ENCODE measurements around the gene DNAH9.

DNAH9 gene

DNA sequence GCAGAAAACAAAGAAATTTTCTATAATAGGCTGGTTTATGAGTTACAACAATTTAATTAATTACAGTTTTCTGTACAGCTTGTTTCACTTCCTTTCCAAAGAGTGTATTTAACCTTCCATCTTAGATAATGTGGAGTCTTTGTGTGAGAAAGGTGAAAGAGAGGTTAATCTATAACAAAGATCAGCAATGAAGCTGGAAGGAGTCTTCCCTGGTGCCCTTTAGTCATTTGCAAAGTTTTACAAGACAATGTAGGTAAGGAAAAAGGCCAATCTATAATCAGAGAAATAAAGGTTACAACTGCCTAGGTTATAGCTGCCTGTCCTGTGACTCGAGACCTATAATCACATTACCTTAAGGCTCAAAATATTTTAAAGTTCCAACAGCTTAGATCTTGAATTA, 257.0 kb downstream of the DNAH9 start:
- FAIRE-seq, result no peak

DNA sequence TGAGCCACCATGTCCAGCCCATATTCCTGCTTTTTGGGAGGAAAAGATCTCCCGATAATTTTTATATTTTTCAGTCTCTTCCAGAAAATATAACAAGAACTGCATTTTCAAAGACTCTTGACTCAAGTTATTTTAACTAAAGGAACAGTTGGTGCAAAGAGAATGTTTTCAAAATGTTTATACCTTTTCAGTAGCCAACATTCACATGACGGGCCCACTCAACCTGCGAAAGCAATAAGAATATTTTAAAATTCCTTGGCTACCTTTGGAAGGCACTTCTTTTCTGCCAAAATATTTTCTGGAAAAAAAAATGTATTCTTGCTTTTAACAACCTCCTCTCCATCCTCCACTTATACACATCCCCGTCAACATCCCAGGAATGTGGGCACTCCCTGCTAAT, 258.7 kb downstream of the DNAH9 start:
- FAIRE-seq, result no peak

DNA sequence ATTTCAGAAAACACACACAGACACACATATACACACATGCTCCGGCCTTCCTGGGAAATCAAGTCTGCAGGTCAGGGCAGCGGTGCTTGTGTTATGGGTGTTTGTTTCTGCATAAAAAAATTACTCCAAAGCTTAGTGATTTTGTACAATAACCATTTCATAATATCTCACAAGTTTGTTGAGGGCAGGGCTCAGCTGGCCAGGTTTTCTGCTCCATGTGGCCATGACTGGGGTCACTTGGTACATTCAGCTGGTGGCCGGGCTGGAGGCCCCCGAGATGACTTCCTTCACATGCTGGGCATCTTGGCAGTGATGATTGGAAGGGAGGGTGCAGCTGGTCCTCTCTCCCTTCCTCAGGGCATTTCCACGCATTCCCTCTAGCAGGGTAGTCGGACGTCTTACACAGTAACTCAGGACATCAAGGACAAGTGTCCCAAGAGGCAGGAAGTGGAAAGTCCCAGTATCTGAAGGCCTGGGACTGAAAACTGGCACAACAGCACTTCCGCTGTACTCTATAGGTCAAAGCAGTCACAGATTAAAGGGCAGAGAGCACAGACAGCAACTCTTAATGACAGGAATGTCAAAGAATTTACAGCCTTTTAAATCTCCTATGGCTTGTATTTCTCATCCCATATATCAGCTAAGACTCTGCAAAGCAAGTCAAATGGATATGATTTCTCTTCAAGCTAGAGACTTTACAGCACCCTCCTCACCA, 271.6 kb downstream of the DNAH9 start:
- no peak for FAIRE-seq

DNA sequence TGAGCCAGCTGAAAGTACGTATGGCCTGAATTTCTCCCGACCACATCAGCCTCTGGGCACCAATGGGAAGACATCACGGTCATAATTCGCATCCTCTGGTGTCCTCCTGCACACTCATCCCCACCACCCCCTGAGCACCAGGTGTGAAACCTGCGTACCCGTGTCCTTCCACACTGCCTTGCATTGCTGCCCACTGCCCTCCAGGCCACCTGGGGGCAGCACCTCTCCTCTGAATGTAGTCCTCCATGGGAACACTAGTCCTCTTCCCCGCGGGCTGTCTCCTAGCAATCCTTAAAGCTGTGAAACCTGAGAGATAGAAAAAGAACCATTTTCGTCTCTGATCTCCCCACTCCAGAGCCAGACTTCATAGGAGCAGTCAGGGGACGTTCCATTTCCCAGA, 273.5 kb downstream of the DNAH9 start:
- FAIRE-seq, result no peak

DNA sequence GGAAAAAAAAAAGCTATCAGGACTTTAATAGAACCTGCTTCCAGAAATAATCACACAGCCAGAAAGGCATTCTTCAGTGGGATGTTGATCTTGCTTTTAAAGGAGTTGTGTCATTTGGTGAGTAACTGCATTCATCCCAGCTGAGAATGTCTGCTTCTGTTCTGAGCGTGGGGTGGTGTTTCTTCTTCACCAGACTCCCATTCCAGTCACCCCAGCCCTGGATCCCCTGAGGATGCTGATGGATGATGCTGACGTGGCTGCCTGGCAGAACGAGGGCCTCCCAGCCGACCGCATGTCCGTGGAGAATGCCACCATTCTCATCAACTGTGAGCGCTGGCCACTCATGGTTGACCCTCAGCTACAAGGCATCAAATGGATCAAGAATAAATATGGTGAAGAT, 276.5 kb downstream of the DNAH9 start:
- FAIRE-seq, result no peak

DNA sequence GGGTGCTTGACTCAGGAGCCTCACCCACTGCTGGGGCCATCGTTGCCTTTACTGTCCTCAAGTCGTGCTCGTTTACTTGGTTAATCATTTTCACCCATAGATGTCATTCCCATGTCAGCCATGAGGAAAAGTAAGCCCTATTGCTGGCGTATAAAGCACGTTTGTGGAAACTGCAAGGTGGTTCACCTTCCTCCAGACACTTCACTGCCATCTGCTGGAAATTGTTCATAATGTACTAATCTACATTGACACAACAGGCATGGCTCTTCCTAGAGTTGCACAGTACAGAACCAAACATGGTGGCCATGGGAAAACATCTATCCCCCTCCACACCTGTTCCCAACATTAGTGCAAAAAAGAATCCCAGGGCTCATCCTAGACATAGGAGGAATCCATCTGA, 282.4 kb downstream of the DNAH9 start:
- no peak for FAIRE-seq

DNA sequence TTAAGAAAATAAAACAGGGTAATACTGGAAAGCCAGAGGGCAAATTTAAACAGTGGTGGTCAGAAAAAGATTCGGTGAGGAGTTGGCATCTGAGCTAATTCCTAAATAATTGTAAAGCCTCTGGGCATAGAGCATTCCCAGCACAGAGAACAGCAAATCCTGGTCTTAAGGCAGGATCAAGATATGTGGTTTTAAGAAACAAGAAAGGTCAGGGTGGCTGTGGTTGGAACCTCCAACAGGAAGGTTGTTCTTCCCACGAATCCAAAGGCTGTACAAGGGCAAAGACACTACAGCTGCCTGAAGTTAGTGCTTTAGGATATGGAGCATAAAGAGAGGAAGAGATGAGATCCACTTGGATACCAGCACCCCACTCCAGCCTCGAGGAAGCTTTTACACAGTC, 284.4 kb downstream of the DNAH9 start:
- no peak for FAIRE-seq

DNA sequence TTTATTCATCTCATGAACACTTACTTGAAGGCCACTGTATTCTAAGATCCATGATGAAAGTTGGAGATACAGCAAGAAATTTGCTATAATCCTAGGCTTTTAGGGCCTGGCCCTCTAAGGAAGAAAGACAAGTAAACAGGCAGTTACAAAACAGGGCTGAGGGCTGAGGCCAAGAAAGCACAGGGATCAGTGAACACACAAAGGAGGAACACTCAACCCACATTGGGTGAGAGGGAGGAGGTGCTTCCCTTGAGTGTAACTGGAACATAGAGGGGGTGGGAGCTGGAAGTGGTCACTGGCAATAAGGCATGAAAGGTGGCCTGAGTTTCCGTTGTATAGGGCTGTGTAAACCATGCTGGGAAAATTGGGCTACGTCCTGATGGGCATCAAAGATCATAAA, 286.8 kb downstream of the DNAH9 start:
- no peak for FAIRE-seq

DNA sequence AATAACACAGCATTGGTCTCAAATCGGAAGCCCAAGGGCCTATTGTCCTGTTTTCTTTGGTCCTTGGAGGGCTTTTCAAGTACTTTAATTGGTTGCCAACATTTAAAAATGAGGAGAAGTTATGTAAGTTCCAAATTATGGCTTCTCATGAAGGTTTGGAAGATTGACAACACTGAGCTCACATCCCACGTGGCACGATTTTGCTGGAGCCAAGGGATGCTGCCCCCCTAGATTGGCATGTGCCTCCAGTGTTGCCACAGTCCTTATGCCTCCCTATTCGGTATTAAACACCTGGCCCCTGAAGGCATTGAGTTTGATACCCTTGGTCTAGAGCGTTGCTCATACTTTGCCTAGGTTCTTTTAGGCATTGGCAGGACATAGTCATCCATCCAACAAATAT, 291.0 kb downstream of the DNAH9 start:
- FAIRE-seq, result no peak

DNA sequence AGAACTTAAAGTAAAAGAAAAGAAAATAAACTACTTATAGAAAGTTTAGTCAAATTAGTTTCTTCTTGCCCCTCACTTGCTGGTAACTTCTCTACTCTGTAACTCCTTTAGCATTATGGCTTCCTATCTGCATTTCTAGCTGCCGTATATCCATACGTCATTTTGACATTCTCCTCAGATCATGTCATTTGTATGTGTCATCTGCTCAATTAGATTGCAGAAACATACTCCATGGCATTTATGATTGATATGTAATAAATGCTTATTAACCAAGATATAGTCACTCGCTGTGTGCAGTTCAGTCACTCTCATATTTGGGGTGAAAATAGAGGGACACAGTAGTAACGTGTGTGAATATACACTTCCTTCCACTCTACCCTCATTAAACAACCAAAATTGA, 295.6 kb downstream of the DNAH9 start:
- FAIRE-seq, result no peak

DNA sequence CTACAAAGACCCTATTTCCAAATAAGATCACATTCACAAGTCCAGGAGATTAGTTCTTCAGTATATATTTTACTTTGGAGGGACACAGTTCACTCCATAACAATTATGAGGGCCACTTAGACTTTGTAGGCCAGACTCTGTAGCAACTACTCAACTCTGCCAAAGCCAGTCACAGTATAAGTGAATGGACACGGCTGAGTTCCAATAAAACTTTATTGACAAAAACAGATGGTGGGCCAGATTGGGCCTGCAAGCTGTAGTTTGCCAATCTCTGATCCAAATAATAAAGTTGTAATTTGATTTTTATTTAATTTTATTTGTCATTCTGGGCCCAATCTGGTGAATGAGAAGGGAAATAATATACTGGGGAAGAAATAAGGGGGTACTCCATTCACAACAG, 297.9 kb downstream of the DNAH9 start:
- FAIRE-seq, result no peak

DNA sequence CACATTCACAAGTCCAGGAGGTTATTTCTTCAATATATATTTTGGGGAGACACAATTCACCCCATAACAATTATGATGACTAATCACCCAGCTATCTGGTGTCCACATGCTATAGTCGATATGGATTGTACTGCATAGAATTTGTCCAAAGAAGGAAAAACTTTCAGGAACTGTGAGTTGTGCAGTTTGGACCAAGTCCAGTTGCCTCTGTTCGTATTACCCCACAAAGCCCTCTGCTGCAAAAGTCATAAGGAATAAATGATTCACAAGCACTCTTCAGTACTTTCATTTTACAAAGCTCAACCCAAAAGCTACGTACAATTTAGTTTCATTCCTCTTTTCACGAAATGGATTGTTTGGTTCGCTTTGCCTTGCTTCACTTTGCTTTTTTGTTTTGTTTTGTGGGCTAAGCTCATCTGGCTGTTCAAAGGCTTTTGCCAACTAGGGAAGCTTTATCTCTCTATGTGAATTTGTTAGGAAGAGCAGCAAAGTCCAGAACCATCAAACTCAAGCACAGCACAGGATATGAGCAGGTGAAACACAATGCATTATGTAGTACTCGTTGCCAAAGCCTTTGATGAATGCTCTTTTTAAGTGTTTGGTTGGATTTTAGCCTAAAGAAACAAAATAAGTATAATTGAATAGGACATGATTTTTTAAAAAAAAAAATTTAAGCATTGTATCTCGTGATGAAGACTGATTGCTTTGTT, 300.4 kb downstream of the DNAH9 start:
- FAIRE-seq, result no peak

DNA sequence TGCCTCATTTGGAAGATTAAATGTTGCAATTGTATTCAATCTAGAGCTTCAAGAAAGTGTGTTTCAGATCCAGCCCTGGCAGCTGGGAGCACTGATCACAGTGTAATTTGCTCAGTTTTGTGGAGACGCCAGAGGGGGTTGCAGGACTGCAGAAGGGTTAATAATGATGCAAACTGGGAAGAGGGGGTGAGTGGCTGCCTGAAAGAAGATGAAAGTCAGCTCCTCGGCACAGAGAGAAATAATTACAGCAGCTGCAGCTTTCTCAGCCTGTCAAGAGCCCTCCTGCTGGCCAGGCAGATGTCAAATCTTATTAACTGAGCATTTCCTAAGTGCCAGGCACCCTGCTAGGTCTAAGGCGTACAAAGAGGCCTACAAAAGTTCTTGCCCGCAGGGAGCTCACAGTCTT, 301.3 kb downstream of the DNAH9 start:
- FAIRE-seq, result no peak

DNA sequence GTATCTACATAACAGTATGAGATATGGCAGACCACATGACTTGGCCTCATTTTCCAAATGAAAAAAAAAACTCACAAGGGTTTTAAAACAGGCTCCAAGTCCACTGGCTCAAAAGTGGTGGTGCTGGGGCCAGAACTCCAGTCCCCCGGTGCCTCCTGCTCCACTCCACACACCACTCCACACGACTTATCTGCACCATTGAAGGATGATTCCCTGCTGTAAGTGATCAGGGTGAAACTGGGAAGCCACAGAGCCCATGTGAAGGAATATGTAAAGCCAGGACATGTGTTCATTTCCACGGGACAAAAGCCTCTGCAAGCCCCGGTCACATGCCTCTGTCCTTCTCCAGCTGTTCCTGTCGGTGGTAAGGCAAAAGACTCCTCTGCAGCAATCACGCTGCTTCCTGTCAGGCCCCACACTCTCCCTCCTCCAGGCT, 301.8 kb downstream of the DNAH9 start:
- no peak for FAIRE-seq

DNA sequence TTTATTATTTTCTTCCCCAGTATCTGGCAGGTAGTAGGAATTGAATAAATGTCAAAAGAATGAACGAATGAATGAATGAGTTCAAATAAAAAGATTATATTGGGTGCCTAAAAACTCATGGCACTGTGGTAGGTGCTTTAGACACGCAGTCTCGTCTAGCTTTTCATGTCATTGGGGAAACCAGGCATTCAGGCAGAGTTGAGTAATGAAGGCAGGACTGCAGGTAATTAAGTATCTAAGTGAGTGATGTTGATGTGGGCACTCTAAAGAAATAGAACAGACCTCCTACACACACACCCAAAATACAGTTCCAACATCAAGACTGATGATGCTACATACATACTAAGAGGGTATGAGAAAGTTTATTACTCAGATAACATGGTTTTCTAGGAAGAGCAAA, 302.4 kb downstream of the DNAH9 start:
- no peak for FAIRE-seq

DNA sequence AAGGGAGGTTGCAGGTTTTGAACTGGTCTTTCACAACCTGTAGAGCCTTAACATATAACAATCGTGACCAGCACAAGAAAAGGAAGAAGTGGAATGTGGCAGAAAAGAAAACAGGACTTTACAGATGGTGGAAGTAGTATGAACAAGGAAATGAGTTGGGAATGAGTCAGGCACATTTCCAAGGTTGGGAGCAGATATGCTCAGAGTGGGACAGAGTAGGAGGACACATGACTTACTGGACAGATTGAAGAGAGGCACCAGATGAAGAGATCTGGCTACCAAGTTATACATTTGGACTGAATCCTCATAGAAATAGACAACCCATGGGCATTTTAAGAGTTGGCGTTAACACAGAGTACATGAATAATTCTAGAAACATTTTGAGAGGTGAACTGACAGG, 303.7 kb downstream of the DNAH9 start:
- FAIRE-seq, result no peak

DNA sequence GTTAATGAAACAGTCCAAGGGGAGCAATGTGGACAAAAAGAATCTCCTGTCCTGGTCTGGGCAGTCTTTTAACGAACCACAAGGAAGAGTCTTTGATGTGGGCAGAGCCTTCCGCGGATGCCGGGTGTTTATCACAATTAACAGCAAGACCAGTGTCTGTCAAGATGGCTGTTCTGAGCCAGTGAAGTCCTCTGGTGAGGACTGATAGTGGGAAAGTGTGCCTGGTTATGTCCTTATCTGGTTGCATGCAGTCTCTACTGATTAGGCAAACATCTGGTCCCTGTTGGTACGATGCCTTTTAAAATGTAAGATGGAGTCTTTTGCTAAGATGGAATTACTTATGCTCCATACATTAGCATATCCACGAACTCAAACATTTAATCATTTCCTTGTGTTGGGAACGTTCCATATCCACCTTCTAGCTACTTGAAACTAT, 310.5 kb downstream of the DNAH9 start:
- no peak for FAIRE-seq

DNA sequence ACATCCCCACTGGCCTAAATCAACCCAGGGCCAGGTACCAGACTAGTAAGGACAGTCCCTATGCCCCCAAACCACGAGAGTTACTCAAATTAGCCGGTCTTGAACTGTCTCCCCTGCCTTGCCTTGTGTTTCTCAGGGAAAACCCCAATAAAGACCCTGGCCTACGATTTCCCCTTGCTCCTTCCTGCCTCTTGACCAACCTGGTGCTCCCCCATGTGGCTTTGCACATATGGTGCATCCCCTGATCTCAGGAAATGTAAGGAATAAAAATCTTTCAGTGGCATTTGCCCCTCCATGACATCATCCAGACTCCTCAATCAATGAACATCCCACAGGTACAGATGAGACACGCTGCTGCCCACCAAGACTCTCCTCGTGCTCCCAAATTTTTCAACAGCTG, 311.1 kb downstream of the DNAH9 start:
- no peak for FAIRE-seq

DNA sequence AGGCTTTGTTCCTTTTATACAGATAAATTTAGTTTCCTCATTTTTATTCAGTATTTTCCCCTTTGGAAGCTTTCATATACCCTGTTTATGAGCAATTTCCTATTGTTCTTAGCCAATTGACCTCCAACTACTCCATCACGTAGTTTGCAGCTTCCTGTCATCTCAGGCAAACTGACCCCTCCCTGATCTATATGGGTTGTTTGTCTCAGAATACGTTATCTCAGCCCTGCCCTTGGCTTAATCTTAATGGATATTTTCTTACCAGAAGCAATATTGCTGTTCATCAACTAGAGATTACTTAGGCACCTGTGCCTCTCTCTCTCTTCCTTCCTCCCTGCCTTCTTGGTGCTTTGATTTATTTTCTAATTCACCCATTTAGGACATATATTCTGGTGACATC, 317.8 kb downstream of the DNAH9 start:
- FAIRE-seq, result no peak

DNA sequence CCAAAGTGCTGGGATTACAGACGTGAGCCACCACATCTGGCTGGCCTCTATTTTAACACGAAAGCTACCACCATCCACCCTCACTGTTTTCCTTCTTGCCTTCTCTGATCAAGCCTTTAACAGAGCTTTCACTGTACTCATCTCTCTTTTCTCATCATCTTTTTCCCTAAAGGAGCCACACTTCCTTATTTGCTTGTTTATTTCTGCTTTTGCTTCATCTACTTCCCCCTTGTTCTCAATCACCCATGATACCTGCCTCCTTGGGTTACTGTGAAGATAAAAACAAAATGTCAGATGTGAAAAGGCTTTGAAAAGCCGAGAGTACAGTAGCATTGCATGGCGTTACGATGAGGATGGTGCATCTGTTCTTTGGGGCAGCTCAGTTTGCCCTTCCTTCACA, 319.1 kb downstream of the DNAH9 start:
- no peak for FAIRE-seq

DNA sequence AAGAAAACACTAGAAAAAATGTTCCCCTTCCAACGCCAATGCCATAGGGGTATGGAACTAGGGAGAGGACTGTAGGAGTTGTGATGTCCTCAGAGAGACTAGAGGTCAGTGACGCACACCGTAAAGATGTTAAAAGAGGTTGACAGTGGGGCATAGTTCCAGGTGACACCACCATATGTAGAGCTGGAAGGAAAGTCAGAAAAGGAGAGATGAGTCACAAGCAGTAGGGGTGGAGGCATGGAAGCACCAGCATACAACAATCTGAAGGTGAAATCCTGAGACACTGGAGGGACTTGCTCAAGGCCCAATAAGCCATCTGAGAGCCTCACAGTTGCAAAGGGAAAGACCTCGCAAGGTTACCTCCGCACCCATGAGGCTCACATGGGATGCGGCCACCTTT, 323.0 kb downstream of the DNAH9 start:
- FAIRE-seq, result no peak

DNA sequence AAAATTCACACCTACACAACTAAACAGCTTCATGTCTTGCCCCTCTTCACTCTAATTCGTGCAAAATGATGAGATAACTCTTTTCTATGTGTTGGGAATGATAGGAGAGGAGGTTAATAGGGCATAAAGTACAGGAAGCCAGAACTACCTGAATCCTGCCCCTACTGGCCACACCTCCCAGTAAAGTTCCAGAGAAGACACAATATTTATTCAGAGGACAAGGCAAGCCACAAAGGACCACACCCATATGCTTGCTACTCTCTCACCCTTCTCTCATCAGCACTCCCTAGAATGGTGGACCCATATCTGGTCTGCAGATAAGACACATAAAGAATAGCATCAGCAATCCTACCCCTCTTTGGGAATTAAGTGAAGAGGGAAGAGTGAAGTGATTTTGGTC, 324.4 kb downstream of the DNAH9 start:
- no peak for FAIRE-seq

DNA sequence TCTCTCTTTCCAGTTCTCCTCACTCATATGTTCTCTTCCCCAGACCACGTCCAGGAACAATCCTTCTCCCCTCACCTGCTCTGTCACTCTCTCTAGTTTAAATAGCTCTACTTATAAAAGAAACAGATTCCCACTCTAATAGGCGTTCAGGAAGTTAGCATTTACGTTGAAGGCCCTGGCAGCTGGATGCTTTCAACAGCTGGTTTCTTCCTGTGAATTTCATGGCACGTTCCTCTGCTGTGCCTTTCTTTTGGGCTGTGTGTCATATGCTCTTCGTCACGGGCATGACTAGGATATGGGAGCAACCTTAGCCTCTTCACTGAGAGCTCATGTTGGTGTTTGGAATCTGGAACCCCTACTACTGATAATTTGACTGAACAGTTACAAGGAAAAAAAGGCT, 325.8 kb downstream of the DNAH9 start:
- no peak for FAIRE-seq

DNA sequence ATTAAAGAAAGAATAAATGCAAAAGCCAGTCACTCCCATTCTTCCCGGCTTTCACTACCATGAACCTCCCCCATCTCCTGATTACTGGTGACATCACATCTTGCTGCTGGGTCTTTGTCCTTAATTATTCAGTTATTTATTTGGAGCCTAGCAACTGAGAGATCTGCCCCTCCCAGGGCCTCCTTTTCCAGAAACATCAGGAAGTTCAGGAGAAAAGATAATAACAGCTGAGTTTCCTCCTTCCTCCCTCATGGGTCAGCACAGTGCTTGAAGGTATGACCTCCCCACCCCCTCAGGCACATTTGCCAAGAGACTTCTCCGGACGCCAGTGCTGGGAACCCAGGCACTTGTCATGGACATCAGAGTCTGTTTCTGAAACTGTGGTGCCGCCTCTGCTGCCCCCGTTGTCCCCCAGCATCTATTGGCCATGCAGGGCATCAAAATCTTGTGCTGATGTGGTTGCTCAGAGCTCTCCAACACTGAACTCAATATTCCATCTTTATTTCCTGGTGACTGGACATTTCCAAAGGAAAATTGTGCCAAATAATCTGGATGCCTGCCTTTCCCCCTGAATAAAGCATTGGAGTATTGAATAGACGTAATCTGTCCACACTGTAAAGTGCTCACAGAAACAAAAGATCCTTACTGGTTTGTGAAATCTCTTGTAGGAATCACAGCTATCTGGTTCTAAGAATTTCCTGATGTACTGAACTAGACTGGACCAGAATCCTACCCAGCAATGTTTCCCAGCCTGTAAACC, 327.2 kb downstream of the DNAH9 start:
- no peak for FAIRE-seq

Measured in islet of Langerhans (tissue), 1 donor.